ENCODE data around the gene KRT75.
"Not testable (repeated sequence)": the region's sequence is repeated elsewhere in the genome, so short reads cannot be mapped to it uniquely, and the experiment has no call there.

KRT75 gene

DNA sequence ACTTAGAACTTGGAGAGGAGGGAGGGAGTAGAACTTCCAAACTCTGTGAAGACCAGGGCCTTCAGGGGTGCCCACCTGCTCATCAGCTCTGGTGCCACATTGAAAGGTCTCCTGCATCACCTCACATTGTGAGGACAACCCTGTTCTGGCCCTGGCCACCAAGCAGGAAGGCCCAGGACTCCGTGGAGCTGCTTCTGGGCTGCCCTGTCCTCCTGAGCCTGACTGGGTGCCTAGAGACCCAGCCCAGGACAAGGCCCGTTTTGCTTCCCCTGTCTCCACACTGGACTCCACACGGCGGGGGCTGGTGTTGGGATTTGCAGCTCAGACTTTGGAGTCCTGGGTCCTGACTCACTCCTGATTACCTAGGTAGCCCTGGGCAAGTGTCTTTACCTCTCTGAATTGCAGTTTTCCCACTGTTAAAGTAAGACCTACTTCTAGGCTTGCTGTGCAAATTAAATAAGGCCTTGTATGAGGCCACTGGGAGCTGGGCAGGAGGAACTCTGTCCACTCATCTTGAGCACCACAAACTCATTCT, 15.5 kb downstream of the KRT75 start:
- H3K9me3 ChIP-seq (ENCODE audit: control insufficient read depth in 2 of 2, low read length in 2 of 2) = no peaks in the 10 kb centered on the region
- no peak overlapping the region for H3K27ac ChIP-seq (ENCODE audit: low read depth in 2 of 2, low read length in 2 of 2)
- H3K27me3 ChIP-seq (ENCODE audit: control insufficient read depth in 2 of 2, insufficient read depth in 2 of 2, low read length in 2 of 2) = no peaks in the 10 kb centered on the region
- H3K9ac ChIP-seq (ENCODE audit: low read depth in 1 of 2, low read length in 2 of 2) = no peak overlapping the region
- no peaks in the 10 kb centered on the region for H3K36me3 ChIP-seq (ENCODE audit: control insufficient read depth in 2 of 2, insufficient read depth in 2 of 2, low read length in 2 of 2)
- no peak overlapping the region for H3K4me3 ChIP-seq (ENCODE audit: low read length in 2 of 2)
- peaks cover 0 to 8% of the 10 kb centered on the region in 2 donors for H3K4me1 ChIP-seq (ENCODE audit: control insufficient read depth in 2 of 2, insufficient read depth in 2 of 2, low read length in 2 of 2)

DNA sequence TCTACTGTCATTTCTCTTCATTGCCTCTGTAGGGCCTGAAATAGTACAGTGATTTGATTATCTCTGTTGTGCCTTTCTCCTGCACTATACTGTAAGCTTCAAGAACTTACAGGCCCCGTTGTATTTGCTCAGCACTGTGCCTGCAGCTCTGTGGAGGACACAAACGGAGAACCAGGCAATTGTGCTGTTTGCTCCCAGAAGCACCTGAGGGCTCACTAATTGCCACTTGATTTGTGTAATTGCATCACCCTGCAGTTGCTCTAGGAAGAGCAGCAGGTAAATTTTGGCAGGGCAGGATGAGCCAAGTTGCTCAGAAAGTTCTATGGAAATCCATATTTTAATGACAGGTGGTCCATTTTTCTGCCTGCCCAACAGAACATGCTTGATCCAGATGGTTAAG, 16.4 kb downstream of the KRT75 start:
- H3K9ac ChIP-seq (ENCODE audit: low read depth in 1 of 2, low read length in 2 of 2) = no peak overlapping the region

DNA sequence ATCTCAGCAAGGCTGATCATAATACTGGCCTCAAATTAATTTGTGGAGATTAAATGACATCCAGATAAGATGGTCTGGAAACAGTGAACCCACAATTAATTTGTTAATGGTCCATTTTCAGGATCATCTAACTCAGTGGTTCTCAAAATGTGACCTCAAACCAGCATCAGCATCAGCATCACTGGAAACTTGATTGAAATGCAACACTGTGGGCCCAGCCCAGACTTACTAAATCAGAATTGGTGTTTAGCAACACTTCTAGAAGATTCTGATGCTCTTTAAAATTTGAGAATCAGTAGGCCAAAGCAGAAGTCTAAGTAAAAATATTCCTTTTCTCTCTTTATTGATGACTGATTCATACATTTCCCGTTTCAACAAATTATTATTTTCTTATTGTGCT, 17.4 kb downstream of the KRT75 start:
- peaks cover 0 to 8% of the 10 kb centered on the region in 2 donors for H3K4me1 ChIP-seq (ENCODE audit: control insufficient read depth in 2 of 2, insufficient read depth in 2 of 2, low read length in 2 of 2)
- no peaks in the 10 kb centered on the region for H3K36me3 ChIP-seq (ENCODE audit: control insufficient read depth in 2 of 2, insufficient read depth in 2 of 2, low read length in 2 of 2)
- no peaks in the 10 kb centered on the region for H3K9me3 ChIP-seq (ENCODE audit: control insufficient read depth in 2 of 2, low read length in 2 of 2)
- no peak overlapping the region for H3K9ac ChIP-seq (ENCODE audit: low read depth in 1 of 2, low read length in 2 of 2)
- no peak overlapping the region for H3K4me3 ChIP-seq (ENCODE audit: low read length in 2 of 2)
- H3K27ac ChIP-seq (ENCODE audit: low read depth in 2 of 2, low read length in 2 of 2) = no peak overlapping the region
- H3K27me3 ChIP-seq (ENCODE audit: control insufficient read depth in 2 of 2, insufficient read depth in 2 of 2, low read length in 2 of 2) = no peaks in the 10 kb centered on the region

More for the DNA sequence above, 16.4 kb downstream of the KRT75 start:
- Histone ChIP-seq H3K4me1 (ENCODE audit: control insufficient read depth in 2 of 2, insufficient read depth in 2 of 2, low read length in 2 of 2) (peaks cover 0 to 8% of the 10 kb centered on the region in 2 donors), H3K4me3 (ENCODE audit: low read length in 2 of 2) (no peak overlapping the region), H3K27ac (ENCODE audit: low read depth in 2 of 2, low read length in 2 of 2) (no peak overlapping the region), H3K9me3 (ENCODE audit: control insufficient read depth in 2 of 2, low read length in 2 of 2) (no peaks in the 10 kb centered on the region), H3K36me3 (ENCODE audit: control insufficient read depth in 2 of 2, insufficient read depth in 2 of 2, low read length in 2 of 2) (no peaks in the 10 kb centered on the region), H3K27me3 (ENCODE audit: control insufficient read depth in 2 of 2, insufficient read depth in 2 of 2, low read length in 2 of 2) (no peaks in the 10 kb centered on the region)

DNA sequence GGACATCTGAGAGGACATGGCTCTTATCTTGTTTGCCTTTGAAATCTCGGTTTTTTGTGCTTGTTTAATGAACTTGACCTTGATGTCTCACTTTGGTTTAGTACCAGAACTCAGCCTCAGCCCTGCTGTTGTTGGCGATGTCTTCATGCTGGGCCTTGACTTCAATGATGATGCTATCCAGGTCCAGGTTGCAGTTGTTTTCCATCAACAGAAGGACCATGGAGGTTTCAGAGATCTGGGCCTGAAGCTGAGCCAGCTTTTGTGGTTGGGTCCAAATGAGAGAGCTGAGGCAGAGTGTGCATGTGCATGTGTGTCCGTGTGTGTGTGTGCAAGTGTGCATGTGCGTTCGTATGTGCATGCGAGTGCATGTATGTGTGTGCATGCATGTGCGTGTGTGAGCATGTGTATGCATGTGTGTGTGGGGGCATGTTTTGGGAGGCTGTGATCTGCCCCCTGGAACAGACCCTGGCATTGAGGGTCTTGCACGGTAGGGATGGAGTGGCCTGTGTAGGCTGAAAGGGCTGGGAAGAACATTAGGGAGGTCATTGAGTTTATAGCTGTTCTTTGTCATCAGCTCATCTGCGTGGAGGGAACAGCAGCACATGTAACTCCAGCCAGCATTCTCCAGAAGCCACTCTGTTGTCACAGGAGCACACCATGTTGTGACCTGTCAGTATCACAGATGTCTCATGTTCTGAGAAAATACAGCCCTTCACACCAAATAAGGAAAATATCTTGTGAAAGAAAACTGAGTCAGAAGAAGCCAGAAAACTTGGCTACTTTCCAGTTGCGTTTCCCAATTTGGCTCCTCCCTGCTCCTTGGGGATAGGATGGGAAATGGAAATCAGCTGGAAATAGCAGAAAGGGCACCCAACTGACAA, 18.1 kb downstream of the KRT75 start:
- Histone ChIP-seq H3K36me3 (ENCODE audit: control insufficient read depth in 2 of 2, insufficient read depth in 2 of 2, low read length in 2 of 2) (no peaks in the 10 kb centered on the region), H3K27me3 (ENCODE audit: control insufficient read depth in 2 of 2, insufficient read depth in 2 of 2, low read length in 2 of 2) (no peaks in the 10 kb centered on the region), H3K4me3 (ENCODE audit: low read length in 2 of 2) (no peak overlapping the region), H3K4me1 (ENCODE audit: control insufficient read depth in 2 of 2, insufficient read depth in 2 of 2, low read length in 2 of 2) (peaks cover 0 to 8% of the 10 kb centered on the region in 2 donors), H3K27ac (ENCODE audit: low read depth in 2 of 2, low read length in 2 of 2) (no peak overlapping the region), H3K9ac (ENCODE audit: low read depth in 1 of 2, low read length in 2 of 2) (no peak overlapping the region), H3K9me3 (ENCODE audit: control insufficient read depth in 2 of 2, low read length in 2 of 2) (no peaks in the 10 kb centered on the region)

DNA sequence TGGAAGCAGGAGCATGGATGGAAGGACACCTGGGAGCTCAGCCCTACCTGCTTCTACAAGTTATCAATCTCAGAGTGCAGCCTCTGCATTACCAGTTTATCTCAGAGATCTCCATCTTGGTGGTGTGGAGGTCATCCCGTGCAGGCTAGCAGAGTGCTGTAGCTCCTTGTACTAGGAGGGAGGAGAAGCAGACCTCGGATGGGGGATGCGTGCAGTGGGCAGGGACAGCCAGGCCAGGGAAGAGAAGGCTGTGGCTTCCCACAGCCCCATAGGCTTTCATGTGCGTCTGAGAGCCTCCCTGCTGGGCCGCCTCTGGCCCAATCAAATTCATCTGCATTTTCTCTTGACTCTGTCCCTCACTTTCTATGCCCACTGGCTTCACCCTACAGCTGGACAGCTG, 19.2 kb downstream of the KRT75 start:
- no peak overlapping the region for H3K27ac ChIP-seq (ENCODE audit: low read depth in 2 of 2, low read length in 2 of 2)
- no peaks in the 10 kb centered on the region for H3K36me3 ChIP-seq (ENCODE audit: control insufficient read depth in 2 of 2, insufficient read depth in 2 of 2, low read length in 2 of 2)
- no peaks in the 10 kb centered on the region for H3K27me3 ChIP-seq (ENCODE audit: control insufficient read depth in 2 of 2, insufficient read depth in 2 of 2, low read length in 2 of 2)

DNA sequence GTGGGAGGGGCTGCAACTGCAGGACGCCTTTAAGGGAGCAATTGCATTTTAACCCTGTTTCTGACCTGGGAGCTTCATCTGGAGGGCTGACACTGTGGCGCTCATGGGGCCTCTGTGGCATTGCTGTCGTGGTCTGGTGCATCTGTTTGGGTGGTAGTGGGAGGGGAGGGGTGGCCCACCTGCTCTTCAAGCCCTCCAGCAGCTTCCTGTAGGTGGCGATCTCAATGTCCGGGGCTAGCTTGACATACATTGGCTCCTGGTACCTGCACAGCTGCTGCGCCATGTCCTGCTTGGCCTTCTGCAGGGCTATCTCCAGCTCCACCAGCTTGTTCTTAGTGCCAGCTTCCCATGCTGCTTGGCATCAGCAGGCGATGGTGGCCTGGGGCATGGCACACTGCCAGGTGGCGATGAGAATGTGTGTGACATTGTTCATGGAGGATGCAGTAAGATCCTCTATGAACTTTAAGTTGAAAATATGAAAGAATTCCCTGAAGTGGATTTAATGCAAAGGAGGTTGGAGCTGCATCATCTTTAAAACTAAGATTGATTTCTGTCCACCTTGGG, 20.3 kb downstream of the KRT75 start:
- H3K9me3 ChIP-seq (ENCODE audit: control insufficient read depth in 2 of 2, low read length in 2 of 2) = no peaks in the 10 kb centered on the region
- no peak overlapping the region for H3K9ac ChIP-seq (ENCODE audit: low read depth in 1 of 2, low read length in 2 of 2)
- H3K4me1 ChIP-seq (ENCODE audit: control insufficient read depth in 2 of 2, insufficient read depth in 2 of 2, low read length in 2 of 2) = peaks cover 0 to 8% of the 10 kb centered on the region in 2 donors
- no peaks in the 10 kb centered on the region for H3K27me3 ChIP-seq (ENCODE audit: control insufficient read depth in 2 of 2, insufficient read depth in 2 of 2, low read length in 2 of 2)
- H3K27ac ChIP-seq (ENCODE audit: low read depth in 2 of 2, low read length in 2 of 2) = no peak overlapping the region
- H3K4me3 ChIP-seq (ENCODE audit: low read length in 2 of 2) = no peak overlapping the region
- H3K36me3 ChIP-seq (ENCODE audit: control insufficient read depth in 2 of 2, insufficient read depth in 2 of 2, low read length in 2 of 2) = no peaks in the 10 kb centered on the region

More for the DNA sequence above, 19.2 kb downstream of the KRT75 start:
- H3K4me1 ChIP-seq (ENCODE audit: control insufficient read depth in 2 of 2, insufficient read depth in 2 of 2, low read length in 2 of 2) = peaks cover 0 to 8% of the 10 kb centered on the region in 2 donors
- no peaks in the 10 kb centered on the region for H3K9me3 ChIP-seq (ENCODE audit: control insufficient read depth in 2 of 2, low read length in 2 of 2)
- H3K9ac ChIP-seq (ENCODE audit: low read depth in 1 of 2, low read length in 2 of 2) = no peak overlapping the region
- H3K4me3 ChIP-seq (ENCODE audit: low read length in 2 of 2) = no peak overlapping the region

DNA sequence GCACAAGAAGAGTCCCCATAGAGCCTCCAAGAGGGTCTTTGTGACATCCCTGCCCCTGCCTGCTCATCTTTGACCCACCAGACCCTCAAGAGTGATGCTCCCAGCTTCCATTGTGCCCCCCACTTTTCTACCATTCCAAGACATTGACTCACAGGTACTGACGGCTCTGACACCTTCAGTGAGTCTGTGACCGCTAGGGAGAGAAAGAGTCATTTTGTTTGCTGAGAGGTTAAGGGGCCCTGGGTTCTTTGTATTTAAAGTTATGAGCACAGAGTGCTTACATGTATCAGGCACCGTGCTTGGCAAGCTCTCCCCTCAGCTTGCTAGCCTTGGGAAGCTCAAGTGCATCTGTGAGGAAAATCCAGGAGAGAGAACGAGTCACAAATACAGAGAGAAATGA, 21.0 kb downstream of the KRT75 start:
- Histone ChIP-seq H3K9ac (ENCODE audit: low read depth in 1 of 2, low read length in 2 of 2) (no peak overlapping the region), H3K36me3 (ENCODE audit: control insufficient read depth in 2 of 2, insufficient read depth in 2 of 2, low read length in 2 of 2) (no peaks in the 10 kb centered on the region), H3K9me3 (ENCODE audit: control insufficient read depth in 2 of 2, low read length in 2 of 2) (no peaks in the 10 kb centered on the region), H3K27me3 (ENCODE audit: control insufficient read depth in 2 of 2, insufficient read depth in 2 of 2, low read length in 2 of 2) (no peaks in the 10 kb centered on the region), H3K4me3 (ENCODE audit: low read length in 2 of 2) (no peak overlapping the region), H3K27ac (ENCODE audit: low read depth in 2 of 2, low read length in 2 of 2) (no peak overlapping the region), H3K4me1 (ENCODE audit: control insufficient read depth in 2 of 2, insufficient read depth in 2 of 2, low read length in 2 of 2) (peaks cover 0 to 8% of the 10 kb centered on the region in 2 donors)

DNA sequence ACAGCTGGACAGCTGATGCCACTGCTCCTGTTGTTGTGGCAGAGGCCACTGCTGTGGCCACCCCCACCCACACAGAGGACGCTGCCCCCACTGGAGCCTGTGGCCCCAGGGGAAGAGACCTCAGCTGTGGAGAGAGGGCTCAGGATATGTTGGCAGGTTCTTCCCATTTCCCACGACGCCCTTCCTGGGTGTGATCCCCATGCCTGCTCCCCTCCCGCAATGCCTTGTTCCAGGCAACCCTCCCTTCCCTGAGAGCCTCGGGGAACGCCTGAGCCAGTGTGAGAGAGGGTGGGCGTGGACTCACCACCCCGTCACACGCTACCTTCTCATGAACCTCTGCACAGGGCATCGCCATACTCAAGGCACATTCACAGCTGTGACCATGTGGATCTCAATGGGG, 22.4 kb downstream of the KRT75 start:
- no peak overlapping the region for H3K27ac ChIP-seq (ENCODE audit: low read depth in 2 of 2, low read length in 2 of 2)
- no peaks in the 10 kb centered on the region for H3K27me3 ChIP-seq (ENCODE audit: control insufficient read depth in 2 of 2, insufficient read depth in 2 of 2, low read length in 2 of 2)
- no peak overlapping the region for H3K4me3 ChIP-seq (ENCODE audit: low read length in 2 of 2)
- no peak overlapping the region for H3K9ac ChIP-seq (ENCODE audit: low read depth in 1 of 2, low read length in 2 of 2)
- peaks cover 0 to 8% of the 10 kb centered on the region in 2 donors for H3K4me1 ChIP-seq (ENCODE audit: control insufficient read depth in 2 of 2, insufficient read depth in 2 of 2, low read length in 2 of 2)
- no peaks in the 10 kb centered on the region for H3K36me3 ChIP-seq (ENCODE audit: control insufficient read depth in 2 of 2, insufficient read depth in 2 of 2, low read length in 2 of 2)
- H3K9me3 ChIP-seq (ENCODE audit: control insufficient read depth in 2 of 2, low read length in 2 of 2) = no peaks in the 10 kb centered on the region

DNA sequence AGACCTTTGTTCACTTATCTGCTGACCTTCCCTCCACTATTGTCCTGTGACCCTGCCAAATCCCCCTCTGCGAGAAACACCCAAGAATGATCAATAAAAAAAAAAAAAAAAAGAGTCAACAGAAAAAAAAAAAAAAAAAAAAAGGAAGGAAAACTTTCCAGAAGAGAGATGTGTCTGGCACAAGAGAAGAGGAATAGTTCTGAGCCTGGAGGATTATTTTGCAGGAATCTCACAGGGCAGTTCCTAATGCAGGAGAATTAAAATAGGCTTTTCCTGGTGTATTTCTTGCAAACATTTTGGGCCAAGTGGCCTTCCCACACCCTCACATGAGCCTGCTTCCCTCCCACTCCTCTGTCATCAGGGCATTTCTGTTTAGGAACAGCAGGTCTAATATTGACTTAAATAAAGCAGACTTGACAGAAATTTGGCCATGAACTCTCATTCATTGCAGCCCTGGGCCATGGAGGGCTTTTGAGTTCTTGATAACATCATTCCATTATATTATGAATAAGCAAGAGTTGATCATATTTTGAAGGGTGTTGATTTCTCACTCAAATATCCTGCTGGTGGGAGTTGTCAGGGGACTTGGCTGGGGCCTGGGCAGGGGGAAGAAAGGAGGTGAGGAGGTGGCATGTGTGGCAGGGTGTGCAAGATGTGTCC, 23.5 kb downstream of the KRT75 start:
- H3K4me1 ChIP-seq (ENCODE audit: control insufficient read depth in 2 of 2, insufficient read depth in 2 of 2, low read length in 2 of 2); H3K36me3 ChIP-seq (ENCODE audit: control insufficient read depth in 2 of 2, insufficient read depth in 2 of 2, low read length in 2 of 2); H3K27ac ChIP-seq (ENCODE audit: low read depth in 2 of 2, low read length in 2 of 2); H3K4me3 ChIP-seq (ENCODE audit: low read length in 2 of 2); H3K27me3 ChIP-seq (ENCODE audit: control insufficient read depth in 2 of 2, insufficient read depth in 2 of 2, low read length in 2 of 2); H3K9me3 ChIP-seq (ENCODE audit: control insufficient read depth in 2 of 2, low read length in 2 of 2); H3K9ac ChIP-seq (ENCODE audit: low read depth in 1 of 2, low read length in 2 of 2): not testable (repeated sequence)

DNA sequence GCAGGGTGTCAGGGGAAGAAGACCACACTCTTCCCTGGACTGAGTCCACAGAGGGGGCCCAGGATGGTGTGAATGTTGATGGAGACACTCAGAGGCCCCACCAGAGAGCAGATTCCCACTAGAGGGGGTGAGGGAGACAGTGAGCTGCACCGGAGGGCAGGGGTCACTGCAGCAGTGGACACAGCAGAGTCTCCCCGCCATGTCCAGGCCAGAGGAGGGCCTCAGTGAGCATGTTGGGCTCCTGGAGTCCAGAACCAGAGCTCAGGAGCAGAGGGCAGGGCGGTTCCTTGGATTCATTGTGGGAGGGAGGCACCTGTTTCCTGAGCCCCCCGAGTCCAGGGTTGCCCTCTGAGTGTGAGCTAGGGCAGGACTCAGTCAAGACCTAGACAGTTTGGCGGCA, 26.3 kb downstream of the KRT75 start:
- Histone ChIP-seq H3K4me1 (ENCODE audit: control insufficient read depth in 2 of 2, insufficient read depth in 2 of 2, low read length in 2 of 2) (no peaks in the 10 kb centered on the region), H3K27ac (ENCODE audit: low read depth in 2 of 2, low read length in 2 of 2) (no peak overlapping the region), H3K9ac (ENCODE audit: low read depth in 1 of 2, low read length in 2 of 2) (no peak overlapping the region), H3K36me3 (ENCODE audit: control insufficient read depth in 2 of 2, insufficient read depth in 2 of 2, low read length in 2 of 2) (no peaks in the 10 kb centered on the region), H3K27me3 (ENCODE audit: control insufficient read depth in 2 of 2, insufficient read depth in 2 of 2, low read length in 2 of 2) (no peaks in the 10 kb centered on the region), H3K4me3 (ENCODE audit: low read length in 2 of 2) (no peak overlapping the region), H3K9me3 (ENCODE audit: control insufficient read depth in 2 of 2, low read length in 2 of 2) (no peaks in the 10 kb centered on the region)
